Measurements from ENCODE around the gene STEAP4. TPM values are rescaled to one million over a fixed set of nuclear protein-coding genes. Genes with fewer than 3 reads are reported as not detected.
"Not testable (repeated sequence)": the region's sequence is repeated elsewhere in the genome, so short reads cannot be mapped to it uniquely, and the experiment has no call there.

Gene STEAP4
- total RNA-seq, 2 experiments from 2014 or later = not detected

GRCh38 chr7:88278881-88279280 lies 27.8 kb downstream of the STEAP4 start:
- Mint-ChIP-seq H3K27me3 (peaks cover 8% of the 10 kb centered on the region), H3K4me1 (ENCODE audit: low read depth) (no peaks in the 10 kb centered on the region), H3K9me3 (no peaks in the 10 kb centered on the region), H3K36me3 (ENCODE audit: low read depth) (no peaks in the 10 kb centered on the region), H3K27ac (no peak overlapping the region), H3K4me3 (no peak overlapping the region)
- intact Hi-C loops (cut with micrococcal nuclease) = no loop called here
- POLR2A ChIA-PET = interaction anchor here (0.7 kb wide), 1 partner anchor 9 kb away, joined by 3 read pairs; no protein-coding TSS in a partner anchor
- TF ChIP-seq CTCF (IDR thresholded peaks at IDR 0.05) = no peak
- no peak for DNase-seq
- ATAC-seq = no peak
- CTCF ChIA-PET = no interaction called here

- Mint-ChIP-seq H3K4me1 (ENCODE audit: low read depth) (no peaks in the 10 kb centered on the region), H3K27me3 (peaks cover 6% of the 10 kb centered on the region), H3K9me3 (no peaks in the 10 kb centered on the region), H3K4me3 (no peak overlapping the region), H3K27ac (no peak overlapping the region), H3K36me3 (ENCODE audit: low read depth) (no peaks in the 10 kb centered on the region)
- ChIA-PET POLR2A (no interaction called here), CTCF (no interaction called here)
- DNase-seq (no peak), ATAC-seq (no peak)
- TF ChIP-seq CTCF (IDR thresholded peaks at IDR 0.05) = no peak
- intact Hi-C loops (cut with micrococcal nuclease) = no loop called here
These were observed 30.0 kb downstream of the STEAP4 start for GRCh38 chr7:88276605-88277153.

GRCh38 chr7:88274856-88275255 lies 31.8 kb downstream of the STEAP4 start:
- H3K27me3 Mint-ChIP-seq; ATAC-seq; H3K4me1 Mint-ChIP-seq (ENCODE audit: low read depth); POLR2A ChIA-PET; H3K4me3 Mint-ChIP-seq; H3K36me3 Mint-ChIP-seq (ENCODE audit: low read depth); H3K27ac Mint-ChIP-seq; H3K9me3 Mint-ChIP-seq; DNase-seq; intact Hi-C loops (cut with micrococcal nuclease): not testable (repeated sequence)
- CTCF ChIA-PET = interaction anchor here (1.3 kb wide), 1 partner anchor 10 kb away, joined by 3 read pairs; no protein-coding TSS in a partner anchor

GRCh38 chr7:88269586-88269985 lies 37.1 kb downstream of the STEAP4 start:
- Mint-ChIP-seq H3K4me1 (ENCODE audit: low read depth) (no peaks in the 10 kb centered on the region), H3K4me3 (no peak overlapping the region), H3K9me3 (no peaks in the 10 kb centered on the region), H3K27me3 (peaks cover 8% of the 10 kb centered on the region), H3K27ac (no peak overlapping the region), H3K36me3 (ENCODE audit: low read depth) (no peaks in the 10 kb centered on the region)
- ATAC-seq = no peak
- POLR2A ChIA-PET = no interaction called here
- CTCF ChIA-PET = no interaction called here
- TF ChIP-seq CTCF (IDR thresholded peaks at IDR 0.05) = no peak
- DNase-seq = no peak
- intact Hi-C loops (cut with micrococcal nuclease) = no loop called here

- TF ChIP-seq CTCF (IDR thresholded peaks at IDR 0.05) = no peak
- ATAC-seq = no peak
These were observed 37.8 kb downstream of the STEAP4 start for GRCh38 chr7:88268858-88269257.

GRCh38 chr7:88268051-88268450 lies 38.6 kb downstream of the STEAP4 start:
- DNase-seq (no peak), ATAC-seq (no peak)
- ChIA-PET POLR2A (no interaction called here), CTCF (no interaction called here)
- no peak overlapping the region for H3K4me3 Mint-ChIP-seq
- no peak overlapping the region for H3K27ac Mint-ChIP-seq
- H3K36me3 Mint-ChIP-seq (ENCODE audit: low read depth) = no peaks in the 10 kb centered on the region
- no peak for TF ChIP-seq CTCF (IDR thresholded peaks at IDR 0.05)
- intact Hi-C loops (cut with micrococcal nuclease) = no loop called here
- no peaks in the 10 kb centered on the region for H3K9me3 Mint-ChIP-seq
- H3K27me3 Mint-ChIP-seq = peaks cover 7% of the 10 kb centered on the region
- H3K4me1 Mint-ChIP-seq (ENCODE audit: low read depth) = no peaks in the 10 kb centered on the region

More at GRCh38 chr7:88268858-88269257, 37.8 kb downstream of the STEAP4 start:
- ChIA-PET CTCF (no interaction called here), POLR2A (no interaction called here)
- no peaks in the 10 kb centered on the region for H3K36me3 Mint-ChIP-seq (ENCODE audit: low read depth)
- no peak overlapping the region for H3K27ac Mint-ChIP-seq
- intact Hi-C loops (cut with micrococcal nuclease) = no loop called here
- peaks cover 7% of the 10 kb centered on the region for H3K27me3 Mint-ChIP-seq
- H3K4me1 Mint-ChIP-seq (ENCODE audit: low read depth) = no peaks in the 10 kb centered on the region
- no peaks in the 10 kb centered on the region for H3K9me3 Mint-ChIP-seq
- H3K4me3 Mint-ChIP-seq = no peak overlapping the region
- DNase-seq = no peak

All from activated CD8-positive, alpha-beta T cell treated with anti-CD3 and anti-CD28 coated beads for 36 hours (primary cell).